Measurements from ENCODE around the gene MANEAL.

- TF ChIP-seq FOXA1 (IDR thresholded peaks at IDR 0.05) (no peak), CTCF (IDR thresholded peaks at IDR 0.05; ENCODE audit: low read depth, low read length, missing input control) (no peak), RAD21 (IDR thresholded peaks at IDR 0.05) (no peak), ZBTB33 (IDR thresholded peaks at IDR 0.05) (no peak)
Observed at GRCh38 chr1:37828410-37829074, 34.9 kb downstream of the MANEAL start.
